IMR-90 (cell line): ENCODE data around the gene HSD11B1L. TPM values are rescaled to one million over a fixed set of nuclear protein-coding genes. Genes with fewer than 3 reads are reported as not detected.

Experiments used
- ATAC-seq: fragments of 200-7000 bp; cut with Tn5 transposase; 2 replicates; pipeline ENCODE4 v1.9.1; 2020; ENCODE audit warnings: low read depth, mild to moderate bottlenecking, moderate library complexity
- BruUV-seq: library from RNA; stranded (reverse); fragments of 400-500 nt; replicated peaks from 2 replicates; lab custom pipeline; 2021; lab: Mats Ljungman, UMichigan
- CTCF ChIA-PET: fragments of 300-600 bp; formaldehyde crosslinking; extraction: SDS; loops from one replicate; lab custom pipeline; 2021; ENCODE audit warnings: antibody characterized with exemption; lab: Yijun Ruan, JAX
- POLR2A ChIA-PET: fragments of 300-600 bp; sonication (Branson Sonifier 250); formaldehyde crosslinking; loops from one replicate; lab custom pipeline; 2022; ENCODE audit warnings: antibody characterized with exemption; ENCODE audit not compliant: unreplicated experiment; lab: Charles Lee
- DNase-seq: peaks from one replicate; pipeline ENCODE4 v3.0.0; 2013
- H2AFZ ChIP-seq: replicated peaks from 2 replicates; pipeline ENCODE3; 2013; ENCODE audit warnings: low read length, mild to moderate bottlenecking; ENCODE audit not compliant: poor library complexity
- H2AK5ac ChIP-seq: 2 replicates; pipeline ENCODE4 v1.6.1; 2013; ENCODE audit warnings: low read depth, low read length, inconsistent platforms
- H2AK9ac ChIP-seq: replicated peaks from 2 replicates; pipeline ENCODE3; 2013; ENCODE audit warnings: mild to moderate bottlenecking, low read depth, low read length, moderate library complexity; ENCODE audit not compliant: poor library complexity
- H2BK120ac ChIP-seq: 2 replicates; pipeline ENCODE4 v1.6.1; 2013; ENCODE audit warnings: low read depth, low read length, inconsistent platforms
- H2BK15ac ChIP-seq: 3 replicates; pipeline ENCODE4 v1.6.1; 2013; ENCODE audit warnings: low read depth, low read length, inconsistent platforms
- H2BK20ac ChIP-seq: 2 replicates; pipeline ENCODE4 v1.6.1; 2013; ENCODE audit warnings: low read depth, mild to moderate bottlenecking, inconsistent platforms, low read length, moderate library complexity
- H2BK5ac ChIP-seq: 2 replicates; pipeline ENCODE4 v1.6.1; 2013; ENCODE audit warnings: mild to moderate bottlenecking, low read depth, low read length, inconsistent platforms; ENCODE audit not compliant: poor library complexity, severe bottlenecking
- H3K14ac ChIP-seq: replicated peaks from 2 replicates; pipeline ENCODE4 v1.6.1; 2013; ENCODE audit warnings: low read depth, low read length, inconsistent platforms
- H3K18ac ChIP-seq: 2 replicates; pipeline ENCODE4 v1.6.1; 2013; ENCODE audit warnings: low read depth, low read length, control low read depth
- H3K23ac ChIP-seq: 2 replicates; pipeline ENCODE4 v1.6.1; 2013; ENCODE audit warnings: low read depth, low read length, inconsistent platforms
- H3K27ac ChIP-seq: 2 replicates; pipeline ENCODE4 v1.5.1; 2013; ENCODE audit warnings: mild to moderate bottlenecking, control low read depth, low read length; ENCODE audit not compliant: insufficient read depth
- H3K27me3 ChIP-seq: 2 replicates; pipeline ENCODE4 v1.6.1; 2013; ENCODE audit warnings: low read length; ENCODE audit not compliant: control insufficient read depth, insufficient read depth
- H3K36me3 ChIP-seq: 2 replicates; pipeline ENCODE4 v1.6.1; 2013; ENCODE audit warnings: low read length, mixed read lengths; ENCODE audit not compliant: control insufficient read depth, insufficient read depth
- H3K4ac ChIP-seq: 2 replicates; pipeline ENCODE4 v1.6.1; 2013; ENCODE audit warnings: low read depth, low read length, inconsistent platforms
- H3K4me1 ChIP-seq: 2 replicates; pipeline ENCODE4 v1.6.1; 2013; ENCODE audit warnings: low read length, mixed read lengths; ENCODE audit not compliant: control insufficient read depth, insufficient read depth
- H3K4me2 ChIP-seq: 2 replicates; pipeline ENCODE4 v1.6.1; 2013; ENCODE audit warnings: low read depth, mild to moderate bottlenecking, control low read depth, low read length, moderate library complexity
- H3K4me3 ChIP-seq: 2 replicates; pipeline ENCODE4 v1.5.1; 2013; ENCODE audit warnings: low read depth, mild to moderate bottlenecking, control low read depth, low read length, moderate library complexity; ENCODE audit not compliant: insufficient read depth
- H3K56ac ChIP-seq: 2 replicates; pipeline ENCODE4 v1.6.1; 2013; ENCODE audit warnings: low read length, inconsistent platforms; ENCODE audit not compliant: insufficient read depth; ENCODE audit errors: extremely low read depth
- H3K79me1 ChIP-seq, 2 experiments: 2 replicates each; pipeline ENCODE4 v1.6.1; 2013; ENCODE audit warnings: low read length in 2 of 2, inconsistent platforms in 1 of 2, low read depth in 1 of 2
- H3K9ac ChIP-seq: 2 replicates; pipeline ENCODE4 v1.6.1; 2013; ENCODE audit warnings: low read depth, low read length, control low read depth
- H3K9me1 ChIP-seq: 2 replicates; pipeline ENCODE4 v1.6.1; 2013; ENCODE audit warnings: low read length, inconsistent platforms; ENCODE audit not compliant: insufficient read depth
- H3K9me3 ChIP-seq: 2 replicates; pipeline ENCODE4 v1.6.1; 2013; ENCODE audit warnings: low read length; ENCODE audit not compliant: control insufficient read depth, insufficient read depth
- H4K20me1 ChIP-seq: 2 replicates; pipeline ENCODE4 v1.6.1; 2013; ENCODE audit warnings: low read length, inconsistent platforms; ENCODE audit not compliant: insufficient read depth
- H4K5ac ChIP-seq: 2 replicates; pipeline ENCODE4 v1.6.1; 2013; ENCODE audit warnings: mild to moderate bottlenecking, low read depth, low read length, control low read depth
- H4K8ac ChIP-seq, 2 experiments: 2 replicates each; pipeline ENCODE4 v1.6.1; 2013; ENCODE audit warnings: low read depth in 2 of 2, low read length in 2 of 2, control low read depth in 1 of 2, inconsistent platforms in 1 of 2
- H4K91ac ChIP-seq: 2 replicates; pipeline ENCODE4 v1.6.1; 2013; ENCODE audit warnings: low read depth, low read length, inconsistent platforms; ENCODE audit not compliant: insufficient read depth
- CEBPB ChIP-seq: IDR thresholded peaks from 2 replicates; pipeline ENCODE4 v1.6.1; 2012; ENCODE audit warnings: low read depth, low read length, improper control_type of control experiment
- ELK1 ChIP-seq: fragments of 150-350 bp; IDR thresholded peaks from 2 replicates; pipeline ENCODE4 v1.6.1; 2016; ENCODE audit warnings: low read depth, mild to moderate bottlenecking, low read length, moderate library complexity, borderline replicate concordance
- MAZ ChIP-seq: IDR thresholded peaks from 2 replicates; pipeline ENCODE4 v1.6.1; 2012; ENCODE audit warnings: low read depth, mild to moderate bottlenecking, low read length, improper control_type of control experiment, moderate library complexity, borderline replicate concordance
- NFE2L2 ChIP-seq: fragments of 150-350 bp; IDR thresholded peaks from 2 replicates; pipeline ENCODE4 v1.6.1; 2016; ENCODE audit warnings: low read depth, mild to moderate bottlenecking, low read length
- RAD21 ChIP-seq: IDR thresholded peaks from 2 replicates; pipeline ENCODE4 v1.6.1; 2012; ENCODE audit warnings: low read length, improper control_type of control experiment
- RFX5 ChIP-seq: IDR thresholded peaks from 2 replicates; pipeline ENCODE4 v1.8.0; 2012; ENCODE audit warnings: low read depth, mild to moderate bottlenecking, low read length, moderate library complexity
- WGBS, 2 experiments: methylation state at CpG; one replicate each; pipeline versions ENCODE4 v1.1.5 to v1.1.7; 2013; ENCODE audit warnings: missing lambda C conversion rate in 2 of 2; ENCODE audit not compliant: insufficient read length in 1 of 2; ENCODE audit errors: extremely low coverage in 2 of 2; 5-methylcytosine and 5-hydroxymethylcytosine counted together
- dilution Hi-C: fragments of 300-500 bp; cut with HindIII; formaldehyde crosslinking; loops from one replicate; pipeline ENCODE4 v1.14.3; 2018; ENCODE audit warnings: low sequenced_read_pairs; ENCODE audit not compliant: unreplicated experiment
- in situ Hi-C: fragments of 300-500 bp; cut with MboI; formaldehyde crosslinking; loops from 3 replicates; pipeline ENCODE4 v1.14.3; 2019; ENCODE audit warnings: low sequenced_read_pairs, inconsistent platforms, mixed read lengths
- intact Hi-C: fragments of 100-400 bp; cut with micrococcal nuclease; formaldehyde crosslinking; loops from 2 replicates; pipeline ENCODE4 v1.10.0; 2022
- polyA plus RNA-seq, 3 experiments: library from polyadenylated mRNA; depleted of rRNA; stranded (reverse); fragments of >200 nt; gene quantifications; 2 replicates each; pipeline ENCODE4 v1.2.3, GENCODE V29; 2012; ENCODE audit warnings: low replicate concordance in 1 of 3
- total RNA-seq: library from RNA; depleted of rRNA; stranded (reverse); fragments of >200 nt; gene quantifications from 2 replicates; pipeline ENCODE4 v1.2.3, GENCODE V29; 2012
- TF ChIP-seq, protein P1 (sequence below): fragments of 150-350 bp; IDR thresholded peaks from 2 replicates; pipeline ENCODE4 v1.6.1; 2017; ENCODE audit warnings: mild to moderate bottlenecking, antibody characterized with exemption, low read length, low read depth
- TF ChIP-seq, protein P2 (sequence below): conservative IDR thresholded peaks from 2 replicates; pipeline ENCODE4 v1.5.1; 2012; ENCODE audit warnings: mild to moderate bottlenecking, low read depth, low read length, improper control_type of control experiment

HSD11B1L gene
- total and polyA plus RNA-seq, 2 of the 4 experiments (the other 2 are of a cell fraction) = 2.2 to 7.2 TPM

DNA sequence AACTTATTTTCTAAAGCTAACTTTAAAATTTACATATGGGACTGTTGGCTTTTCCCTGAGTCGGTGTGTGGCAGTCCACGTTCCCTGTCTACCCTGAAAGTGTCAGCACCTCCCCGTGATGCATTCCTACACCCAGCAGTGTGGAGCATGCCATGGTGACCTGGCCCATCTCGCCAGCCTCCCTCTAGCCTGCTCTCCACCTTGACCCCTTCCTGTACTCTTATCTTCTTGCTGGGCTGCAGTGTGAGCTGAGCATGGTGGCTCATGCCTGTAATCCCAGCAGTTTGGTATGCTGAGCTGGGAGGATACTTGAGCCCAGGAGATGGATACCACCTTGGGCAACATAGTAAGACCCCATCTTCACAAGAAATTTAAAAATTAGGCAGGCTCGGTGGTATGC lies 25.9 kb upstream of the HSD11B1L start:
- Histone ChIP-seq H3K4me2 (no peak overlapping the region), H3K27ac (no peak overlapping the region), H3K14ac (no peak overlapping the region), H4K8ac (no peak overlapping the region), H3K4ac (no peak overlapping the region), H3K36me3 (peaks cover 79% of the 10 kb centered on the region), H3K23ac (no peak overlapping the region), H3K9me1 (0 out of 2 replicates have a peak, but pooled peaks cover 2% of the 10 kb centered on the region), H4K5ac (no peak overlapping the region), H2AK9ac (peak overlapping the region; percentile 42), H3K9me3 (no peaks in the 10 kb centered on the region), H2AK5ac (no peak overlapping the region), H3K79me1 (peaks cover 17 to 32% of the 10 kb centered on the region in 2 experiments), H3K56ac (no peak overlapping the region), H4K91ac (no peak overlapping the region), H2BK5ac (no peak overlapping the region), H3K27me3 (no peaks in the 10 kb centered on the region), H2BK20ac (no peak overlapping the region), H3K18ac (no peak overlapping the region), H2BK15ac (no peak overlapping the region), H3K4me1 (no peaks in the 10 kb centered on the region), H2BK120ac (no peak overlapping the region), H4K20me1 (no peaks in the 10 kb centered on the region; the same call in 1 of the 2 replicates), H3K4me3 (no peak overlapping the region), H3K9ac (no peak overlapping the region), H2AFZ (no peak overlapping the region)
- dilution Hi-C loops = no loop called here
- DNase-seq = no peak
- 100% methylated on average over 2 of the region's 5 CpGs; no CpG with 5 or more reads in 1 of the 2 experiments for WGBS, 2 experiments
- POLR2A ChIA-PET = no interaction called here
- intact Hi-C loops = no loop called here
- CTCF ChIA-PET = no interaction called here
- BruUV-seq = no TSS peak
- in situ Hi-C loops = no loop called here
- TF ChIP-seq, protein P1, sequence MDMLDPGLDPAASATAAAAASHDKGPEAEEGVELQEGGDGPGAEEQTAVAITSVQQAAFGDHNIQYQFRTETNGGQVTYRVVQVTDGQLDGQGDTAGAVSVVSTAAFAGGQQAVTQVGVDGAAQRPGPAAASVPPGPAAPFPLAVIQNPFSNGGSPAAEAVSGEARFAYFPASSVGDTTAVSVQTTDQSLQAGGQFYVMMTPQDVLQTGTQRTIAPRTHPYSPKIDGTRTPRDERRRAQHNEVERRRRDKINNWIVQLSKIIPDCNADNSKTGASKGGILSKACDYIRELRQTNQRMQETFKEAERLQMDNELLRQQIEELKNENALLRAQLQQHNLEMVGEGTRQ = no peak
- no peak for TF ChIP-seq CEBPB
- no peak for TF ChIP-seq RFX5
- TF ChIP-seq RAD21 = no peak
- no peak for TF ChIP-seq ELK1
- TF ChIP-seq MAZ = no peak
- TF ChIP-seq NFE2L2 = no peak
- TF ChIP-seq, protein P2, sequence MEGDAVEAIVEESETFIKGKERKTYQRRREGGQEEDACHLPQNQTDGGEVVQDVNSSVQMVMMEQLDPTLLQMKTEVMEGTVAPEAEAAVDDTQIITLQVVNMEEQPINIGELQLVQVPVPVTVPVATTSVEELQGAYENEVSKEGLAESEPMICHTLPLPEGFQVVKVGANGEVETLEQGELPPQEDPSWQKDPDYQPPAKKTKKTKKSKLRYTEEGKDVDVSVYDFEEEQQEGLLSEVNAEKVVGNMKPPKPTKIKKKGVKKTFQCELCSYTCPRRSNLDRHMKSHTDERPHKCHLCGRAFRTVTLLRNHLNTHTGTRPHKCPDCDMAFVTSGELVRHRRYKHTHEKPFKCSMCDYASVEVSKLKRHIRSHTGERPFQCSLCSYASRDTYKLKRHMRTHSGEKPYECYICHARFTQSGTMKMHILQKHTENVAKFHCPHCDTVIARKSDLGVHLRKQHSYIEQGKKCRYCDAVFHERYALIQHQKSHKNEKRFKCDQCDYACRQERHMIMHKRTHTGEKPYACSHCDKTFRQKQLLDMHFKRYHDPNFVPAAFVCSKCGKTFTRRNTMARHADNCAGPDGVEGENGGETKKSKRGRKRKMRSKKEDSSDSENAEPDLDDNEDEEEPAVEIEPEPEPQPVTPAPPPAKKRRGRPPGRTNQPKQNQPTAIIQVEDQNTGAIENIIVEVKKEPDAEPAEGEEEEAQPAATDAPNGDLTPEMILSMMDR = no peak
- no peak for ATAC-seq
